ENCODE data around the gene CSNK1G3.

DNA sequence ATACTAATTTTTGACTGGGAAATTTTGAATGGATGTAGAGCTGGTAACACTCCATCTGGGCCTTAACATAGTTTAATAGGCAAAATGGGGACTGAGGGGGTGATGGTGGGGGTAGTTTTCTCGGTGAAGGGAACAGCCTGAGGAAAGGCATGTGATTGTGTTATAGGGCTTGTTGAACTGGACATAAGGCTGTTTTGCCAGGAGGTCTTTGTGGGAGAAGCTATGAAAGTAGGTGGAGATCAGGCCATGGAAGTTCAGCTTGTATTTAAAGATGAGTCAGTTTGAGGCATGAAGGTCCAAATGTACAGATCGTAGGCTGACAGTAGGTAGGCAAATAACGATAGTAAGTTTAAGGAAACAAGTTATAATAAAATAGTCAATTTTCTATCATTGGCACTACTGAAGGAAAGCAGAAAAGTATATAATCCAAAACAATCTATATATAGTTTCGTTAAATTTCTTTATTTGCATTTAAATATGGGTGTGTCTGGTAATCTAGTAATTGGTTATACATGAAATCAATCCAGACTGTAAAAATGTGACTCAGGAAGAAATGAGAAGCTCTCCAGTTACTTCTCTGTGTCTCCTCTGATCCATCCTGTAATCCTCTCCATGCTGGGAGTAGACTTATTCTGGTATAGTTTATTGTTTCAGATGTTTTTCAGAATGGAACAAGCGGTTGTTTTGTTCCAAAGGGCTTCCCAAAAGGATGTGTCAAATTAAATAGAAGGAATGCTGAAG, 2.8 kb downstream of the CSNK1G3 start:
- TF ChIP-seq, protein P1, sequence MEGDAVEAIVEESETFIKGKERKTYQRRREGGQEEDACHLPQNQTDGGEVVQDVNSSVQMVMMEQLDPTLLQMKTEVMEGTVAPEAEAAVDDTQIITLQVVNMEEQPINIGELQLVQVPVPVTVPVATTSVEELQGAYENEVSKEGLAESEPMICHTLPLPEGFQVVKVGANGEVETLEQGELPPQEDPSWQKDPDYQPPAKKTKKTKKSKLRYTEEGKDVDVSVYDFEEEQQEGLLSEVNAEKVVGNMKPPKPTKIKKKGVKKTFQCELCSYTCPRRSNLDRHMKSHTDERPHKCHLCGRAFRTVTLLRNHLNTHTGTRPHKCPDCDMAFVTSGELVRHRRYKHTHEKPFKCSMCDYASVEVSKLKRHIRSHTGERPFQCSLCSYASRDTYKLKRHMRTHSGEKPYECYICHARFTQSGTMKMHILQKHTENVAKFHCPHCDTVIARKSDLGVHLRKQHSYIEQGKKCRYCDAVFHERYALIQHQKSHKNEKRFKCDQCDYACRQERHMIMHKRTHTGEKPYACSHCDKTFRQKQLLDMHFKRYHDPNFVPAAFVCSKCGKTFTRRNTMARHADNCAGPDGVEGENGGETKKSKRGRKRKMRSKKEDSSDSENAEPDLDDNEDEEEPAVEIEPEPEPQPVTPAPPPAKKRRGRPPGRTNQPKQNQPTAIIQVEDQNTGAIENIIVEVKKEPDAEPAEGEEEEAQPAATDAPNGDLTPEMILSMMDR (conservative IDR thresholded peaks at IDR 0.05; ENCODE audit: low read depth, low read length): no peak
- no peak for TF ChIP-seq EZH2 (IDR thresholded peaks at IDR 0.05; ENCODE audit: low read length, unreplicated experiment)
